Measurements from ENCODE around the gene MBTPS1.

GRCh38 chr16:84109598-84110335, 7.0 kb downstream of the MBTPS1 start:
- TF ChIP-seq, protein P1, sequence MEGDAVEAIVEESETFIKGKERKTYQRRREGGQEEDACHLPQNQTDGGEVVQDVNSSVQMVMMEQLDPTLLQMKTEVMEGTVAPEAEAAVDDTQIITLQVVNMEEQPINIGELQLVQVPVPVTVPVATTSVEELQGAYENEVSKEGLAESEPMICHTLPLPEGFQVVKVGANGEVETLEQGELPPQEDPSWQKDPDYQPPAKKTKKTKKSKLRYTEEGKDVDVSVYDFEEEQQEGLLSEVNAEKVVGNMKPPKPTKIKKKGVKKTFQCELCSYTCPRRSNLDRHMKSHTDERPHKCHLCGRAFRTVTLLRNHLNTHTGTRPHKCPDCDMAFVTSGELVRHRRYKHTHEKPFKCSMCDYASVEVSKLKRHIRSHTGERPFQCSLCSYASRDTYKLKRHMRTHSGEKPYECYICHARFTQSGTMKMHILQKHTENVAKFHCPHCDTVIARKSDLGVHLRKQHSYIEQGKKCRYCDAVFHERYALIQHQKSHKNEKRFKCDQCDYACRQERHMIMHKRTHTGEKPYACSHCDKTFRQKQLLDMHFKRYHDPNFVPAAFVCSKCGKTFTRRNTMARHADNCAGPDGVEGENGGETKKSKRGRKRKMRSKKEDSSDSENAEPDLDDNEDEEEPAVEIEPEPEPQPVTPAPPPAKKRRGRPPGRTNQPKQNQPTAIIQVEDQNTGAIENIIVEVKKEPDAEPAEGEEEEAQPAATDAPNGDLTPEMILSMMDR (IDR thresholded peaks at IDR 0.05; ENCODE audit: insufficient read depth, low read depth, low read length) = no peak
- no peak for TF ChIP-seq EZH2 (IDR thresholded peaks at IDR 0.05; ENCODE audit: insufficient read depth, low read length)
